SH-SY5Y (cell line): ENCODE measurements around the gene ASS1.

Experiments used
- GATA2 ChIP-seq: IDR thresholded peaks from 2 replicates; pipeline ENCODE4 v1.6.1; 2011; ENCODE audit warnings: mild to moderate bottlenecking, low read depth, low read length
- GATA3 ChIP-seq: IDR thresholded peaks from 2 replicates; pipeline ENCODE4 v1.6.1; 2011; ENCODE audit warnings: low read depth, mild to moderate bottlenecking, low read length, moderate library complexity

GRCh38 chr9:130443840-130444492 is 795 bp upstream of the ASS1 start:
- TF ChIP-seq GATA2 (no peak), GATA3 (no peak)
